Measurements from ENCODE around the gene FRMD4B.

GRCh38 chr3:69313251-69313650 lies 72.6 kb downstream of the FRMD4B start:
- TF ChIP-seq CTCF (IDR thresholded peaks at IDR 0.05; ENCODE audit: borderline replicate concordance, extremely low read depth, low read length, poor library complexity, severe bottlenecking) (no peak), EZH2 (IDR thresholded peaks at IDR 0.05; ENCODE audit: borderline replicate concordance, low read depth, low read length, severe bottlenecking) (no peak)

Measured in DND-41 (cell line).